IPS DF 6.9 (cell line): ENCODE measurements around the gene HOXB6.

Experiments
- DNase-seq: peaks from one replicate; pipeline ENCODE4 v3.0.0-alpha.2; 2013; ENCODE audit warnings: low read depth, low spot score
- H3K27ac ChIP-seq: one replicate; pipeline ENCODE4 v1.5.1; 2013; ENCODE audit warnings: low read length, control low read depth
- H3K27me3 ChIP-seq: 2 replicates; pipeline ENCODE4 v1.6.1; 2013; ENCODE audit warnings: mild to moderate bottlenecking, low read length; ENCODE audit not compliant: control insufficient read depth, insufficient read depth
- H3K36me3 ChIP-seq: 2 replicates; pipeline ENCODE4 v1.6.1; 2013; ENCODE audit warnings: low read length; ENCODE audit not compliant: control insufficient read depth, insufficient read depth
- H3K4me1 ChIP-seq: 2 replicates; pipeline ENCODE4 v1.6.1; 2013; ENCODE audit warnings: low read length; ENCODE audit not compliant: control insufficient read depth, insufficient read depth
- H3K4me3 ChIP-seq: 2 replicates; pipeline ENCODE4 v1.5.1; 2013; ENCODE audit warnings: mild to moderate bottlenecking, low read length
- H3K9me3 ChIP-seq: 2 replicates; pipeline ENCODE4 v1.6.1; 2013; ENCODE audit warnings: low read length, inconsistent platforms; ENCODE audit not compliant: control insufficient read depth, insufficient read depth
- WGBS: extraction: QIAGEN DNeasy Blood & Tissue Kit; methylation state at CpG from one replicate; pipeline ENCODE4 v1.1.7; 2013; ENCODE audit warnings: mixed read lengths, missing lambda C conversion rate; ENCODE audit not compliant: insufficient read length, insufficient coverage; 5-methylcytosine and 5-hydroxymethylcytosine counted together

The HOXB6 gene

DNA sequence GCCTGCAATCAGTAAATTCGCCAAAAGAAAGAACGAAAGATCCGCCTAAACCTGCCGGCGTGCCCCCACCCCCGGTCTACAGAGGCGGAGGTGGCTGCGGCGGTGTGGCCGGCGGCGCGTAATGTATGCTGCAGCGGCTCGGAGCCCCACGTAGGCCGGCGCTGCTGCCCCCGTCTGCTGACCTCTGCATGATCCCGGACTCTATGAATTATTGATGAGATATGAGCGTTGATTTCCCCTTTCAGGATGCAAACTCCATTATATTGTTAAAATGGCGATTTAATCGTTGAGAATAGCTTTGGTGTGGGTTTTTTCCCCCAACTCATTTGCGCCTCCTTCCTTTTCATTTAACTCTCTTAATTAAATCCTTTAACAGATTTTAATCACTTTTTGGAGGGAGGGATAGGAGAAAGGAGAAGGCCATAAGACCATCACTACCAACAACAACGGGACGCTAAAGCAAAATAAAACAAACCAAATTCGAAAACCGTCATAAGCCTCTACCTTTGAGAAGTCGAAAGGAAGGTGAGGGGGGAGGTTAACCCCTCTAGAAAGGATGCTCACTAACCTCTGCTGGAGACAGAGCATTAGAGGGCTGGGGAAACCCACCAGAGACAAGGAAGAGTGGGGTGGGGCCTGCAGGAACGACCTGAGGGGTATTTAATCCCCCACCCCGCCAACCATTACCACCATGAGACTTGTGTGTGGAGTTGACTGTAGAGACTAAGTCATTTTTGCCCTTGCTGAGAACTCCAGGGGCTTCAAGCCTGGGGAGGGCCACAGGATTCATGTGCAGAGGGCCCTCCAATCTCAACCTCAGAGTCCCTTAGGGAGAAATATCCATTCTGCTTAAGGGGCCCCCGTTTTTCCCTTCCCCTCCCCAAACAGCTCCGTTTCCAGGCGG, 18.2 kb downstream of the HOXB6 start:
- no peak overlapping the region for H3K4me3 ChIP-seq

DNA sequence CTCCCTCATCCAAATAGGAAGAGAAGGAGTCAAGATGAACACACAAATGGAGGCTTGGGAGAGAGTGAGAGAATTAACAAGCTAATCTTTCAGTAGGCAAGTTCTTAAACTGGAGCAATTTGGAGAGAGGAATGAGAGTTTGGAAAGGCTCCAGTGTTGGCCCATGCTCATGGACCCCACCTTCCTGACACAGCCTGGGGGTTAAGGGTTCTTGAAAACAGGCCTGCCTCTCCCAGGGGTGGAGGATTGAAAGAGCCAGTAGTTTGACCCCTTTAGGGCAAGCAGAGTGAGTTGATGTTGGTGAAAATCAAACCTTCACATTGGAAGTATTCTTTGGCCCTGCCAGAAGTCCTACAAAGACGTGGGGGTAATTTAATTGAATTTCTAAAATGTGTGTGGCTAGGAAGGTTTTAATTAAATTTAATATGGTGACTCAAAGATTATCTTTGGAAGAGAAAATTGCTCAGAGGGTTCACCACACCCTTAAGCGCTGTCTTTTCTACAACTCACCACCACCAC, 20.5 kb downstream of the HOXB6 start:
- no peaks in the 10 kb centered on the region for H3K9me3 ChIP-seq
- H3K36me3 ChIP-seq: no peaks in the 10 kb centered on the region
- WGBS: no CpG with 5 or more reads among the region's 2 CpGs
- H3K4me3 ChIP-seq: no peak overlapping the region
- no peak for DNase-seq
- H3K27ac ChIP-seq: no peak overlapping the region
- H3K27me3 ChIP-seq: peaks cover 98% of the 10 kb centered on the region
- peaks cover 2% of the 10 kb centered on the region; the same call in 1 of the 2 replicates for H3K4me1 ChIP-seq

More for the DNA sequence above, 18.2 kb downstream of the HOXB6 start:
- H3K9me3 ChIP-seq: no peaks in the 10 kb centered on the region
- WGBS: no CpG with 5 or more reads among the region's 34 CpGs
- no peaks in the 10 kb centered on the region for H3K36me3 ChIP-seq
- peaks cover 3% of the 10 kb centered on the region; the same call in 1 of the 2 replicates for H3K4me1 ChIP-seq
- DNase-seq: no peak
- peaks cover 98% of the 10 kb centered on the region for H3K27me3 ChIP-seq
- no peak overlapping the region for H3K27ac ChIP-seq

DNA sequence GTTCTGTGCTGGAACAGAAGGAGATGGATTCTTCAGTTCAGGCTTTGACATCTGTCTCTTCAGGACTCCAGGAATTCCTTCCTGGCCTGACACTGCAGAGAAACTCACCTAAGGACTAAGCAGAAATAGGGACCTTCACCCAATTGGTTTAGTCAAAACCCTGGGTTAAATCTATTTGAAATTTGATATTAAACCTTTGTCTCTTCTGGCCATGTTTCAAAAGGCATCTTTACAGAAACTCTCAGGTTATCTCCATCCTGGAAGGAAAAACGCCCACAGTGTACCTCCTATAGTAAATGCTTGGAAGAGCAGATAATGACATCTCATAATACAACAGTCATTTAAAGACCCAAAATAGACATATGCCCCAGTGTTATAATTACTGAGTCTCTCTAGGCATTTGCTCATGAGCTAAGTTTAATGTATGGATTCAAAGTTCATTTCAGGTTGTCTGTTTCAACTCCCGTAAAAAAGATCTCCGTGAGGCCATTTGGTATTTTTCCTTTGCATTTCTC, 21.0 kb downstream of the HOXB6 start:
- Histone ChIP-seq H3K27me3 (peaks cover 98% of the 10 kb centered on the region), H3K27ac (no peak overlapping the region), H3K9me3 (no peaks in the 10 kb centered on the region), H3K36me3 (no peaks in the 10 kb centered on the region), H3K4me1 (peaks cover 2% of the 10 kb centered on the region; the same call in 1 of the 2 replicates), H3K4me3 (no peak overlapping the region)
- WGBS: no CpG with 5 or more reads among the region's 3 CpGs
- DNase-seq: no peak

DNA sequence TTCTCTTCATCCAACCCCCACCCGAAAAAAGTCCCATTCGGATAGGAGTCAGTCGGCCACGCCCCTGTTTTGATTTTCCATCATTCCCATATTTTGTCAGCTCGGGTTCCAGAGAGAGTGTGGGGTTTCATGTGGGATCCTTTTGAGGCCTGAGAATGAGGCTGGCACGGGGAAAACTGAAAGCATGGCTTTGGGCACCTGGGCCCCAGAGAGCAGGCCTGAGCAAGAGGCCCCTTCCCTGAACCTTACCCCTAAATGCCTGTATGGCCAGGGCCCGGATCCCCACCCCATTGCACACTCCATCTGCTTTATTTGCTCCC, 22.1 kb downstream of the HOXB6 start:
- DNase-seq: no peak
- H3K4me3 ChIP-seq: no peak overlapping the region
- peaks cover 3% of the 10 kb centered on the region; the same call in 1 of the 2 replicates for H3K4me1 ChIP-seq
- H3K27me3 ChIP-seq: peaks cover 96% of the 10 kb centered on the region
- no peaks in the 10 kb centered on the region for H3K36me3 ChIP-seq
- no peaks in the 10 kb centered on the region for H3K9me3 ChIP-seq
- WGBS: no CpG with 5 or more reads among the region's 7 CpGs
- H3K27ac ChIP-seq: no peak overlapping the region

DNA sequence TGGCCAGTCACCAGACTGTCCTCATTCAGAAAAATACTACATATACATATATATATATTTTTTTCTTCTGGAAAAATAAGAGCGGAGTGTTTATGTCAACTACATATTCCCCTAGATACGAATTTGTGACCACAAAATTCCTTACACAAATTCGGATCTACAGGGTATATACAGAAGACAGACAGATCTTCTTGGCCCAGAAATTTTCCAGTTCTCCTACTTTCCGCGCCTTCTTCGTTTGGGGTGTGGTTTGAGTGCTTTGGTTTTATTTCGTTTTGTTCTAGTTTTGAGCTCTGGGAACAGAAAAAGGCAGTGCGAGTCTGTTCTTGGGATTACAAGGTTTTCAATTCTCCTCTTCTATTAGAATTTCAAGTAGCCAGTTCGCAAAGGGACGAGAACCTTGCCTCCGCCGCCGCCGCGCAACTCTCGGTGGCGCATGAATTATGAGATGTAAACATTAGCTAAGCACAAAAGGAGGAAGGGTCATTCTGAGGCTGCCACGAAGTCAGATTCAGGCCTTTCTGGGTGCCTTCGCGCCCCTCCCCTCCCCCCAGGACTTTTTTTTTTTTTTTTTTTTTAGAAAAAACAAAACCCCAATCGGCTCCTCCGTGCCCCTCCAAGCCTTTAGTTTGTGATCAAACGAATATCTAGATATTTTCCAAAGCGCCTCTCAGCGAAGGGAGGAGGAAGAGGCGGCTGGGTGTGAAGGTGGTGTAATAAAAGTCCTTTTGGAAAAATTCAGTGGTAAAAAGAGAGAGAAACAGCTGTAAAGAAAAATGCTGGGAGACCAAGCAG, 24.8 kb downstream of the HOXB6 start:
- no CpG with 5 or more reads among the region's 26 CpGs for WGBS
- Histone ChIP-seq H3K36me3 (no peaks in the 10 kb centered on the region), H3K27me3 (peaks cover 96% of the 10 kb centered on the region), H3K4me3 (no peak overlapping the region), H3K9me3 (no peaks in the 10 kb centered on the region), H3K27ac (no peak overlapping the region), H3K4me1 (peaks cover 3% of the 10 kb centered on the region; the same call in 1 of the 2 replicates)
- DNase-seq: no peak

DNA sequence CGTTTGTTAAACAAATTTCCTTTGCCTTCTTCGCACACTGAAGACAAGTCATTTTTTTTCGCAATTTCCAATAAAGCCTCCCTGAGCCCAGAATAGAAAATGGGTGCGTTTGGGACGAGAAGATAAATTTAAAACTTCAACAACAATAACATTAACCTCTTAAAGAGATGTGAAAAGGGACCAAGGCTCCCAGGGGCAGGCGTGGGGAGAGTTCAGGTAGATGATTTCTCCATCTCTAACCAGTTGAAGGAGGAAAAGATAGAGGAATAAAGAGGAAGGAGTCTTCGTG, 25.4 kb downstream of the HOXB6 start:
- Histone ChIP-seq H3K36me3 (no peaks in the 10 kb centered on the region), H3K4me3 (no peak overlapping the region), H3K4me1 (peaks cover 3% of the 10 kb centered on the region; the same call in 1 of the 2 replicates), H3K9me3 (no peaks in the 10 kb centered on the region), H3K27ac (no peak overlapping the region), H3K27me3 (peaks cover 96% of the 10 kb centered on the region)
- no CpG with 5 or more reads among the region's 7 CpGs for WGBS
- no peak for DNase-seq

DNA sequence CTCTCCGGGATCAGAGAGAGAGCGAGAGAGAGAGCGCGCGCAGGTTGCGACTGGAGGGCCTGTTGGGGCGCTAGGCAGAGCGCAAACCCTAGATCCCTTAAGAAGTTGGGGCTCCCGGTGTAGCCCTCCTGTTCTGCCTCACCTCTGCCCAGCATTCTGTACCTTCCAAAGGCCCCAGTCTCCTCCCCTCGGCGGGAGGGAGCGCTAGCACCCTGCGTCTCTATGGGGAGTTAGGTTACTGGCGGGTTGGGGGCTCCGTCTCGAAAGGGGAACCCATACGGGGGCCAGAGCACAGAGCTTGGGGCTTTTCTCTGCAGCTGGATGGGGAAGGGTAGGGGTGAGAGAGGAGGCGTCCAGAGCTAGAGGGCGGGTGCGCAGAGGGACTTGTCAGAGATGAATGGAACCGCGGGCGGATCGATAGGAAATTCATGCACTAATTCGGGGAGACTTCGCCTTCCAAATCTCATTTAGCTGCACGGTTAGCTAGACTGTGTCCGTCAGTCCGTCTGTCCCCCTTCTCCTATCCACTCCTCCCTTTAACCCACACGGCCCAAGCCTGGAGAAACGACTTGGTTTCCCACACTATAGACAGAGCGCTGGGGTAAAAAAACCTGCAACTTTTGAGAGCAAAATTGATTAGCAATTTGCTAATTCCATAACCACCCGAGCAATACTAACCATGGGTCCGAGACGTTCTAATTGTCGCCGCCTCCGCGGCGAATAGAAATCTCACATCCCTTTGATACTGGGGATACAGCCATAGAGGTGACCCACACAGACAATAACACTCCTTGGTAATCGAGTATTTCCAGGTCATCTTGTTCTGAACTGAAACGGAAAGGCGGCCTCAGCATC, 25.9 kb downstream of the HOXB6 start:
- DNase-seq: no peak
- no CpG with 5 or more reads among the region's 43 CpGs for whole genome bisulfite sequencing
- H3K27ac ChIP-seq: no peak overlapping the region
- no peaks in the 10 kb centered on the region for H3K9me3 ChIP-seq
- H3K36me3 ChIP-seq: no peaks in the 10 kb centered on the region
- H3K27me3 ChIP-seq: peaks cover 96% of the 10 kb centered on the region
- peaks cover 5% of the 10 kb centered on the region; the same call in 1 of the 2 replicates for H3K4me1 ChIP-seq
- H3K4me3 ChIP-seq: no peak overlapping the region

DNA sequence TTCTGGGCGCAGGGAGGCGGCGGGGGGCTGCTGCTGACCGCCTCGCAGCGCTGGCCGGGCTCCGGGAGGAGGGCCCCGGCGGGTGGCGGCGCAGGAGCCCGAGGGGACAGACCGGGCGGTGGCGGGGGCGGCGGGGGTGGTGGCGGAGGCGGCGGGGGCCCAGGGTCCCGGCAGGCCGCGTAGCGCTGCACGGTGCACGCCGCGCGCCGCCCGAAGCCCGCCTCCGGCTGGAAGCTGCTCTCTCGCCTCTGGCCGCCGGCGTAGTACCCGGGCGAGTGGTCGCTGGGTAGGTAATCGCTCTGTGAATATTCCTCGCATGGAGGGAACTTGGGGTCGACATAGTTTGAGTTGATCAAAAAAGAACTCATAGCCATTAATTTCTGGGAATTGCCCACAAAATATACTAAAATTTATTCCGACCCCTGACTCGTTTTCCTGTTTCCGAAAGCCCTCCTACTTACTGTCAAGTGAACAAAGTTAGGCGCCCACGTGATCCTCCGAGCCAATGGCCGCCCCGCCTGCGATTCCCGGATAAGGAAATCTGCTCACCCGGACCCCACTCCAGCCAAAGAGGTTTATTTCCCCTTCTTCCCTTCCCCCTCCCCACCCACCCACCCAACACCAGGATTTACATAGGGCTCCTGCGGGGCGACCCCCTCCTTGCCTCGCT, 26.7 kb downstream of the HOXB6 start, which contains the start of gene HOXB4:
Gene HOXB4 (minus strand): TSS at position 405 of the 670 bp plus-strand sequence. CDS start 31 bp downstream, at position 374.
- no CpG with 5 or more reads among the region's 58 CpGs for WGBS
- H3K9me3 ChIP-seq: no peaks in the 10 kb centered on the region
- H3K27ac ChIP-seq: no peak within 1 kb of the TSS
- H3K4me1 ChIP-seq: peaks cover 5% of the 10 kb centered on the region; the same call in 1 of the 2 replicates
- H3K4me3 ChIP-seq: no peak within 1 kb of the TSS
- DNase-seq: no peak
- H3K27me3 ChIP-seq: peaks cover 96% of the 10 kb centered on the region
- no peaks in the 10 kb centered on the region for H3K36me3 ChIP-seq

DNA sequence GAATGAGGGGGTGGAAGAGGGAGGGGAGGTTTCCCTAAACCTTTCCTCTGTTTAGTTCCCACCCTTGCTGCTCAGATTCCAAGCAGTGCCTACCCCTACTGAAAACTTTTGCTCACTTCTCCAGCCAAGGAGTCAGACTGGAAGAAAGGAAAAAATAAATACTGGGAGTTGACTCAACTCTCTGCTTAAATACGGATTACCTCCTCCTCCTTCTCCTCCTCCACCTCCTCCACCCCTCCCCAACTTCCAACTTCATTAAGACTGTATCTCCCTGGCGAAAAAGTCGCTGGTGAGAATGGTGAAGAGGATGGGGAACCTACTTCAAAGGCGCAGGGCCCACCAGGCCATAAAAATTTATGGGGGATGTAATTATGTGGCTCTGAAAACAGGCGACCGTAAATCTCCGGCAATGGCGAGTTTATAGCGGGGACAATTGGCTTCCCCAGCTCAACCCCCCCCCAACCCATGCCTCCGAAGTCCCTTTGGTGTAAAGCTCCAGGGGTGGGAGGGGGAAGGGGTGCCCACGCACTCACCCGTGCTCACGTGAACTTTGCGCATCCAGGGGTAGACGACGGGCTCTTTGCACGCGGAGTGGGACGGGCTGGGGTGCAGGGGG, 27.3 kb downstream of the HOXB6 start:
- Histone ChIP-seq H3K27ac (no peak overlapping the region), H3K36me3 (no peaks in the 10 kb centered on the region), H3K4me1 (peaks cover 5% of the 10 kb centered on the region; the same call in 1 of the 2 replicates), H3K4me3 (no peak overlapping the region), H3K9me3 (no peaks in the 10 kb centered on the region), H3K27me3 (peaks cover 96% of the 10 kb centered on the region)
- WGBS: no CpG with 5 or more reads among the region's 19 CpGs
- no peak for DNase-seq
